Body of pancreas (tissue), 4 donors: Measurements from ENCODE around the gene CLEC5A. TPM values are rescaled to one million over a fixed set of nuclear protein-coding genes. Genes with fewer than 3 reads are reported as not detected.
A peak's percentile ranks its signal among the peaks of the same experiment; 100 is the strongest.

Source experiments
- ATAC-seq: fragments of 150-250 bp; one replicate; pipeline ENCODE4 v1.9.1; 2016
- DNase-seq, 4 donors: peaks; one replicate each; pipeline ENCODE4 v3.0.0-alpha.2; 2019
- H3K27ac ChIP-seq, 4 donors: fragments of 200-600 bp; sonication (generic); 1 replicate in 3 of 4; 2 replicates in 1 of 4; pipeline versions ENCODE4 v1.5.1 to v1.6.1; 2016 to 2019; ENCODE audit warnings: mild to moderate bottlenecking in 1 of 4, mixed read lengths in 1 of 4, moderate library complexity in 1 of 4
- H3K27me3 ChIP-seq, 2 donors: fragments of 200-600 bp; sonication (generic); one replicate each; pipeline ENCODE4 v1.6.0; 2016; ENCODE audit warnings: mild to moderate bottlenecking in 1 of 2
- H3K36me3 ChIP-seq, 2 donors: fragments of 200-600 bp; sonication (generic); replicated peaks in 1 of 2; 2 replicates each; pipeline ENCODE4 v1.5.1; 2016; ENCODE audit warnings: low read depth in 2 of 2; ENCODE audit not compliant: insufficient read depth in 1 of 2
- H3K4me1 ChIP-seq: fragments of 200-600 bp; sonication (generic); one replicate; pipeline ENCODE4 v1.6.0; 2016
- H3K4me3 ChIP-seq, 2 donors: fragments of 200-600 bp; sonication (generic); 1 replicate in 1 of 2; 2 replicates in 1 of 2; pipeline ENCODE4 v1.5.1; 2016 to 2019
- H3K9me3 ChIP-seq, 3 donors: fragments of 200-600 bp; sonication (generic); 1 replicate in 2 of 3; 2 replicates in 1 of 3; pipeline ENCODE4 v1.5.1; 2016
- POLR2A ChIP-seq, 3 donors: fragments of 450-650 bp; IDR thresholded peaks; one replicate each; pipeline ENCODE4 v1.6.1; 2016; ENCODE audit warnings: antibody characterized with exemption in 3 of 3, mild to moderate bottlenecking in 2 of 3
- WGBS, 2 donors: methylation state at CpG; one replicate each; pipeline ENCODE4 v1.1.5; 2017; 5-methylcytosine and 5-hydroxymethylcytosine counted together
- intact Hi-C: fragments of 100-400 bp; cut with DNase I; formaldehyde crosslinking; loops from one replicate; pipeline ENCODE4 v1.15.1; 2023
- total RNA-seq, 2 donors: library from RNA; depleted of rRNA; stranded (reverse); fragments of >200 nt; gene quantifications; one replicate each; pipeline ENCODE4 v1.1.0, GENCODE V29; 2016
- TF ChIP-seq, protein P1 (sequence below), 7 experiments: fragments of 450-650 bp in 4 of 7; fragments of 200-600 bp in 3 of 7; sonication (generic) in 3 of 7; IDR thresholded peaks; one replicate each; pipeline ENCODE4 v1.5.1; 2016 to 2019; ENCODE audit warnings: antibody characterized with exemption in 7 of 7

The CLEC5A gene
- total RNA-seq, 2 donors from 2014 or later, result 0.99 to 1.6 TPM

DNA sequence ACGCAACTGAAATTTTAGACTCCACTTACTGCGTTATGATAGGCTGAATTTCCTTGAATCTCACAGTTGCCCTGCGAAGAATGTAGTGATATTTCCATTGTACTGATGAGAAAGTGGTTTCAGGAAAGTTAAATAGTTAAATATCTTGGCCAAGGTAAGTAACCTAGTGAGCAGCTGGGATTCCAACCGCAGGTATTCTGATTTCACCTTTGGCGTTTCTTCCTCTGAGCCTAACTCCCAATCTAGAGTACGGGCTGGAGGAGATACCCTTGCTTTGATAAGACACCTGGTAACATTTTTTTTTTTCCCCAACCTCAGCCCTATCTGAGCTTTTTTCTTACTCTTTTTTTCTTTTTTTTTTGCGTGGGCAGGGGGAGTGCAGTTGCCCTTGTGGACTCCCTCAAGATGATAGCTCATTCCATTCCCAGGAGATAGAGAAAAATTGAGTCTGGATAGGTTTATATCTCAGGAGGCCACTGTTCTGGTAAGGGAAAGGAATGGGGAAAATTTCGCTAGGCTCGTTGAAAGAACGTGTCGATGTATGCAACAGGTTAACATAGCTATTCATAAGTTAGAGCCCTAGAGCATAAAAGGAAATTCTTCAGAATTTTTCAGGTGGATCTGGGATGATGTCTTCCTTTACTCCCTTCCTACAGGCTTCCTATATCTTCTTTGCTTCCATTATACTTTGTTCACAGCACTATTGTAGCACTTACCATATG lies 29.9 kb upstream of the CLEC5A start:
- H3K9me3 ChIP-seq, result no peaks in the 10 kb centered on the region
- no peak overlapping the region for H3K27ac ChIP-seq
- H3K36me3 ChIP-seq, result no peaks in the 10 kb centered on the region
- peaks cover 4% of the 10 kb centered on the region for H3K4me1 ChIP-seq
- H3K27me3 ChIP-seq, result no peaks in the 10 kb centered on the region
- 32% methylated on average over 11 of the region's 11 CpGs for WGBS, 2 donors
- H3K4me3 ChIP-seq, result peak overlapping the region in 1 of 2 donors; percentile 2
- TF ChIP-seq, protein P1, sequence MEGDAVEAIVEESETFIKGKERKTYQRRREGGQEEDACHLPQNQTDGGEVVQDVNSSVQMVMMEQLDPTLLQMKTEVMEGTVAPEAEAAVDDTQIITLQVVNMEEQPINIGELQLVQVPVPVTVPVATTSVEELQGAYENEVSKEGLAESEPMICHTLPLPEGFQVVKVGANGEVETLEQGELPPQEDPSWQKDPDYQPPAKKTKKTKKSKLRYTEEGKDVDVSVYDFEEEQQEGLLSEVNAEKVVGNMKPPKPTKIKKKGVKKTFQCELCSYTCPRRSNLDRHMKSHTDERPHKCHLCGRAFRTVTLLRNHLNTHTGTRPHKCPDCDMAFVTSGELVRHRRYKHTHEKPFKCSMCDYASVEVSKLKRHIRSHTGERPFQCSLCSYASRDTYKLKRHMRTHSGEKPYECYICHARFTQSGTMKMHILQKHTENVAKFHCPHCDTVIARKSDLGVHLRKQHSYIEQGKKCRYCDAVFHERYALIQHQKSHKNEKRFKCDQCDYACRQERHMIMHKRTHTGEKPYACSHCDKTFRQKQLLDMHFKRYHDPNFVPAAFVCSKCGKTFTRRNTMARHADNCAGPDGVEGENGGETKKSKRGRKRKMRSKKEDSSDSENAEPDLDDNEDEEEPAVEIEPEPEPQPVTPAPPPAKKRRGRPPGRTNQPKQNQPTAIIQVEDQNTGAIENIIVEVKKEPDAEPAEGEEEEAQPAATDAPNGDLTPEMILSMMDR (IDR thresholded peaks at IDR 0.05), result no peak
- no peak for TF ChIP-seq POLR2A (IDR thresholded peaks at IDR 0.05)
- no peak for DNase-seq
- ATAC-seq, result no peak
- intact Hi-C loops, result no loop called here

DNA sequence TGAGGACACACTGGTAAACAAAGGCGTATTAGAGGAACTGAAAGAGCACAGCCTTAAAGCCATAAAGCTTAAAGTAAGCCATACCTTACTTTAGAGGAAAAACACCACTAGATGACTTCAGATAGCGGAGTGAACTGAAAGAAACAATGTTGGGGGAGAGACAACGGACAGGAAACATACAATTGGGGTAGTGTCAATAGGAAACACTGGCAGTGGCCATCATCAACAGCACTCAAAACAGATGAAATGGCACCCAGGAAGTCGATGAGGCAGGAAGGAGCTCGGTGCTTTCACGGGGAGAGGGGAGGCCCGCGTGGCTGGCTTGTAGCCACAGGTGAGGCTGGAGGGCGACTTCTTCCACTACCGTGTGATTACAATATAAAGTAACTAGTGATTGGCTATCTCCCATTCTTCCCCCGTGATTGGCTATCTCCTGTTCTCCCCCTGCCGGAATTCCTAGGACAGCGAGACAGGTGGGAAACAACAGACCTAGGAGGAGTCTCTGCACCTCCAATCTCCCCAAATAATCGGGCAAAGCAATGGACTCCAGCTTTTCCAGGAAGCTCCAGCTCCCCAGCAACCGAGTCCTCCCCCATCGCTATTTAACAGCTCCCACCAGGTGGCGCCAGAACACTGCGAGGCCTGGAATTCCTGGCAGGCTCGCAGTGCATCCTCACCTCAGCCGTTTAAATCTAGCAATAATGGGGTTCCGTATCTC lies 29.2 kb upstream of the CLEC5A start:
- TF ChIP-seq, protein P1 (IDR thresholded peaks at IDR 0.05), result peak; percentile 80 to 96 (median 91)
- TF ChIP-seq POLR2A (IDR thresholded peaks at IDR 0.05), result peak in 1 of 3 donors; percentile 16
- ATAC-seq (peak; percentile 90), DNase-seq (peak; percentile 81 to 85 (median 84))
- Histone ChIP-seq H3K4me3 (peak overlapping the region in 1 of 2 donors; percentile 2), H3K36me3 (no peaks in the 10 kb centered on the region), H3K27me3 (no peaks in the 10 kb centered on the region), H3K9me3 (no peaks in the 10 kb centered on the region), H3K27ac (no peak overlapping the region), H3K4me1 (peaks cover 4% of the 10 kb centered on the region)
- 12 to 13% methylated on average over 21 of the region's 21 CpGs for WGBS, 2 donors
- intact Hi-C loops, result no loop called here

DNA sequence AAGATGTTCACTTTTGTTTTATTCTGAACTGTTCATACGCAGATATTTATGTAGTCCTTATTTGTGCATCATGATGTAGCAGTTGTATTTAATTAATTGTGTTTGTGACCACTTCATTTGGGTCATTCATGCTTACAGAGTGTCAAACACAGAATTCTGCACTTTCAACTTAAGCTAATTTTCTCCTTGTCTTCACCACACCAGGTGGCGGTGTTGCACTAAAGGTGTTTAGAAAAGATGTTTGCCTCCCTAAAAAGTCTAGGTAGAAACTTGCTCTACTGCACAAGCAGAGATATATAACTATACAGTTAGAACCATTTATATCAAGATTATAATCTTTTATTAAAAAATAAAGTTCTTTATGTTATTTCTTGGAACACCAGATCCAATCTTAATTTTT lies 28.1 kb upstream of the CLEC5A start:
- intact Hi-C loops, result no loop called here
- no peaks in the 10 kb centered on the region for H3K9me3 ChIP-seq
- no peak overlapping the region for H3K4me3 ChIP-seq
- H3K4me1 ChIP-seq, result peaks cover 4% of the 10 kb centered on the region
- 65 to 67% methylated on average over 2 of the region's 2 CpGs for WGBS, 2 donors
- no peaks in the 10 kb centered on the region for H3K27me3 ChIP-seq
- no peak for TF ChIP-seq POLR2A (IDR thresholded peaks at IDR 0.05)
- TF ChIP-seq, protein P1 (IDR thresholded peaks at IDR 0.05), result peak in 6 of 7 experiments; percentile 9 to 49 (median 33)
- H3K36me3 ChIP-seq, result no peaks in the 10 kb centered on the region
- H3K27ac ChIP-seq, result no peak overlapping the region
- DNase-seq, result peak in 3 of 4 donors; percentile 20 to 50 (median 22)
- ATAC-seq, result no peak

DNA sequence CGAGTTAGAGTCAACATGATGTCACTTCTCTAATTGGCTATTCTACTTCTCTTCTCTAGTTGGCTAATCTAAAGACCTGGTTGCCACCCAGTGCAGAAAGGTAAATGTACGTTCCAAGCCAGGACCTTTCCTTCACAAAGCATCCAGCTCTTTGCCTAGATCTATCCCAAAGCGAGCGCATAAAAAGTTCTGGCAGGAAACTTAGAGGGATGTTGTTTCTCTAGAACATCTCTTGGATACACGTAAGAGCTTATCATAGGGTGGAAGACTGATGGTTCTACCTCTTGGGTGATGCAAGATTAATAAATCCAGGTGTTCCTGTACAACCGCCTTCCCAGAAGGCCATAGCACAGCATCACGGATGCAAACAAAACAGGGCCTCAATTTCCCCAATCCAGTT lies 26.9 kb upstream of the CLEC5A start, which contains the start of gene TAS2R38:
Gene TAS2R38, minus strand, starts transcription at position 101 of the 400 bp plus-strand sequence. Its CDS starts 84 bp downstream, at position 17.
- no peaks in the 10 kb centered on the region for H3K36me3 ChIP-seq
- ATAC-seq (no peak), DNase-seq (no peak)
- no peaks in the 10 kb centered on the region for H3K9me3 ChIP-seq
- intact Hi-C loops, result no loop called here
- no peak within 1 kb of the TSS for H3K4me3 ChIP-seq
- 69 to 79% methylated on average over 7 of the region's 7 CpGs for WGBS, 2 donors
- no peaks in the 10 kb centered on the region for H3K27me3 ChIP-seq
- H3K27ac ChIP-seq, result no peak within 1 kb of the TSS
- H3K4me1 ChIP-seq, result peaks cover 4% of the 10 kb centered on the region
- no peak for TF ChIP-seq POLR2A (IDR thresholded peaks at IDR 0.05)
- TF ChIP-seq, protein P1 (IDR thresholded peaks at IDR 0.05), result no peak
